ENCODE data around the gene GPR156.

GRCh38 chr3:120193554-120193953 lies 91.5 kb downstream of the GPR156 start:
- TF ChIP-seq EZH2phosphoT487 (IDR thresholded peaks at IDR 0.05; ENCODE audit: insufficient read depth, low read depth) (no peak), EZH2 (IDR thresholded peaks at IDR 0.05; ENCODE audit: insufficient read depth, poor library complexity, severe bottlenecking) (no peak)
